NCI-H146 (cell line): ENCODE data around the gene SEC11A.
"Not testable (repeated sequence)": the region's sequence is repeated elsewhere in the genome, so short reads cannot be mapped to it uniquely, and the experiment has no call there.

ENCODE experiments used
- DNase-seq: peaks from one replicate; lab custom pipeline; 2025; lab: John Stamatoyannopoulos, UW

The SEC11A gene

GRCh38 chr15:84681831-84682230, 34.1 kb downstream of the SEC11A start:
- DNase-seq = no peak

DNA sequence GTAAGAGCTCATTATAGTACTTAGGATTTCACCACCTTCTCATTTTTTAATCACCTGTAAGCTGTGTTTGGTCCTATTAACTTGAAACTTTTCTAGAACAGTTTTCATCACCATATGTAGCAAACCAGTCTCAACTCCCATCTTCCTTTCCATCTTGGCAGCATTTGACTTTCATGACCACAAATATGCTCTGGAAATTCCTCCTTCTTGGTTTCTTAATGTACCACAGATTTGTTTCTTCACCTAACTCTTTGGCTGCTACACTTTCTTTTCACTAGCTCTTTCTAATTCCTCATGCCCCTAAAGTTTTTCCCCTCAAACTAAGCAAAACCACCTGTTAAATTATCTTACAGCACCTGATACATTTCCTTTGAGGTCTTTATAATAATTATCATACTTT, 44.7 kb downstream of the SEC11A start:
- no peak for DNase-seq

GRCh38 chr15:84669726-84670125, 46.2 kb downstream of the SEC11A start:
- no peak for DNase-seq

GRCh38 chr15:84668221-84668982, 47.5 kb downstream of the SEC11A start:
- no peak for DNase-seq

DNA sequence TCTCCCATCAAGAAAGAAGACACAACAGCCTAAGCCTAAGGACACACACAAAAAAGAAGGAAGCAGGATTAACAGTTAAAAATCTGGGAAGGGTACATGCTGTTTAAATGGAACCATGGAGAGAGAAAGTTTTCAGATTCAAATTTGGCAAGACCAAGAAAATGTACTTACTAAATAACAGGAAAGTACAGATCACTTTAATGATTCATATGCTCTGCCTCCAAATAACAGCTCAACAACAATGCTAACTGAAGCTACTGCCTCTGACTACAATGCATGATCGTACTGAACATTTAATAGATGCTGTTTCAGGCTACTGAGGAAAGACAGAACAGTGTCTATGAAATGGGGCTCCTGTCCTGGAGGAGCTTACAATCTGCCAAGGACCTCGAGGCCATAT, 49.6 kb downstream of the SEC11A start:
- no peak for DNase-seq

DNA sequence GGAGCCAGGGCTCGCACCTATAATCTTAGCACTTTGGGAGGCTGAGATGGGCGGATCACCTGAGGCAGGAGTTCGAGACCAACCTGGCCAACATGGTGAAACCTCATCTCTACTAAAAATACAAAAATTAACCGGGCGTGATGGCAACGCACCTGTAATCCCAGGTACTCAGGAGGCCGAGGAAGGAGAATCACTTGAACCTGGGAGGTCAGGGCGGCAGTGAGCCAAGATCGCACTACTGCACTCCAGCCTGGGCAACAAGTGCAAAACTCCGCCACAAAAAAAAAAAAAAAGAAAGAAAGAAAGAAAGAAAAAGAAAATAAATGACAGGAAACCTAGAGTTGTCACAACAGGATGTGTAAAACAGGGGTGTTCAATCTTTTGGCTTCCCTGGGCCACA, 54.9 kb downstream of the SEC11A start:
- DNase-seq = no peak

DNA sequence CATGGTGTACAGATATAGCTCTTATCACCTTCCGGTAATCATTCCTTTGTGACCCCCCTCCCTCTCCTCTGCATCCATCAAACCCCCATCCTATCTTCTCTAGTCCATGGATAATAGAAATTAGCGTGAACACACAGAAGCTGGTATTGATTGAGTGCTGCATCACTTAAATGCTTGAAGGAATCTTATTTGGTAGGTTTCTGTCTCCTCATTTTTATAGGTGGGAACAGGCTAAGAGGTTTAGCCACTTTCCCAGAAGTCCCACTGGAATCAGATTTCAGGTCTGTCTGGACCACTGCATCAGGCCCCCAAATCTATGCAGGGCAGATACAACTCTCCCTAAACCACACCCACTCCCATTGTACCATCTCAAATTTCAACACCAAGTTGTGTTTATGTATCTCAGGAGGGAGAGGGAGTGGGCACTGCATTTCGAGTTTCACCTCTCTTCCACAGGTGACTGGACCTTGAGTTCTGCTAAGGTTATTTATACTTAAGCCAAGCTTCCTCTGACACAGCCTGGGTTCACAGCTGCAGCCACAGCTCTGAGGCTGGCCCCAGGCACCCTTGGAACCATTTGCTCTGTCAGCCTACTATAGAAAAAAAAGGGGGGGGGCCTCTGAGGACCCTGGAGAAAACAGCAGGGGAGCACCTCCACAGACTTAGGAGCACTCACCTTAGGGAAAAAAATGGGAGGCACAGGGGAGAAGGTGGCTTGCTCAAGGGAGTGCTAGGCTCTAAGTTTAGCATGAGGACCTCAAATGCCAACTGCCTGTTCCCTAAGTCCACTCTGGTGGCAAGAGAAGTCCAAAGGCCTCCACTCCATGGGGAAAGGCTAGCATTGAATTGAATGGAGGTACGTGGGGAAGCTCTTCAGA, 55.8 kb downstream of the SEC11A start:
- no peak for DNase-seq

DNA sequence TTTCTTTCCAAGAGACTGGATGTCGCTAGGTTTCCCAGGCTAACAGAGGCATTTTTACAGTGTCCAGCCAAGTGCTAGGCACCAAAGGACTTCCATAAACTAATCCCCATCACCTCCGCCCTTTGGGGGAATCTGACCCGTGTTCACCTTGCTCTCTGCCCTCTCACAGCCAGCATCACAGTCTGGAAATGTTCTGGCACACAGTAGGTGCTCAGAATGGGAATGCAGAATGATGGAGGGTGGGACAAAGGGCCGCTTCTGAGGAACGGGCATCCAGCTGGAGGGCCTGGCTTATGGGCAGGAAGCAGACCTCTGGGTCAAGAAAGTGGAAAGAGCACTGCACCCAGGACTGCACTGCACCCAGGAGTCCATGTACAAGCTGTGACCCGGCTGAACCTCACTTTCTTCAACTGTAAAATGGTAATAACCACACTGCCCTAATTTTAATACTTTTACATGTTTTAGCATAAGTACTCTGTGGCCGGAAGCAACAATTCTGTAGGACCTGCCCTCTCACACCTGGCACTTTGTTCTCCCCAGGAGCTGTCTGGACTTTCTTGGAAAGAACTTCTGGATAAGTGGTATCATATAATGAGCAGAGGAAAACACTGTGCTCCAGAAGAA, 57.0 kb downstream of the SEC11A start:
- DNase-seq = no peak

DNA sequence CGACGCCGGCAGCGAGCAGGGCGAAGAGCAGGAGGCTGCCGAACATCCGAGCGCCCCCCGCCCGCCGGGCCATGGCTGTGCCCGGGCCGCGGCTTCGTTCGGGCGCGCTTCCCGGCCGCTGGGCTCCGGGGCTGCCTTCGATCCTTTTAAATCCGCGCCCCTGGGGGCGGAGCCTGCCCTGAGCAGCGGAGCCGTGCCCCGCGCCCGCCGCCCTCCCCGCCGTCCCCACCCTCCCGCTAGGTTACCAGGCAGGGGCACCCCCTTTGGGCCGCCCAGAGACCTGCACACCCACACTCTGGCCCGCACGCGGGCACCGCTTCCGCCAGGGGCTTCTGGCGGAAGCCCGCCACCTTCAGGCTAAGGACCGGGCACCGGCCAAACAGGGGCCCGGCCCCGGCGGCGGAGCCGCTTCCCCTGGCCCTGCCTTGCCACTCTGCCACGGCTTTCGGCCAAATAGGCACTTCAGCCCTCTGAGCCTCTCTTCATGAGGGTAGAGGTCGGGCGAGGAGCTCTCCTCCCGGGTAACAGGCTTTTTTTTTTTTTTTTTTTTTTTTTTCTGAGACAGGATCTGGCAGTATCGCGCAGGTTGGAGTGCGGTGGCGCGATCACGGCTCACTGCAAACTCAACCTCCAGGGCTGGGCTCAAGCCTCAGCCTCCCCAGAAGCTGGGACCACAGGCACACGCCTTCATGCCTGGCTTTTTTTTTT, 57.7 kb downstream of the SEC11A start, which contains the start of gene NMB:
Gene NMB (minus strand): TSS at position 120 of the 708 bp plus-strand sequence. CDS start 47 bp downstream, at position 73.
- peak; percentile 78 for DNase-seq

- DNase-seq = no peak
These were observed 58.2 kb downstream of the SEC11A start for GRCh38 chr15:84657748-84658079.

- no peak for DNase-seq
These were observed 59.0 kb downstream of the SEC11A start for GRCh38 chr15:84656972-84657371.

GRCh38 chr15:84654689-84655453, 61.1 kb downstream of the SEC11A start:
- DNase-seq = peak; percentile 68

GRCh38 chr15:84653910-84654688, 61.8 kb downstream of the SEC11A start, which contains the start of gene WDR73:
WDR73 (minus strand) TSS chr15:84654283; CDS start chr15:84654274, 9 bp downstream.
- peak; percentile 91 for DNase-seq

GRCh38 chr15:84653584-84653909, 62.4 kb downstream of the SEC11A start:
- peak; percentile 33 for DNase-seq

- no peak for DNase-seq
These were observed 66.2 kb downstream of the SEC11A start for GRCh38 chr15:84649706-84650105.

DNA sequence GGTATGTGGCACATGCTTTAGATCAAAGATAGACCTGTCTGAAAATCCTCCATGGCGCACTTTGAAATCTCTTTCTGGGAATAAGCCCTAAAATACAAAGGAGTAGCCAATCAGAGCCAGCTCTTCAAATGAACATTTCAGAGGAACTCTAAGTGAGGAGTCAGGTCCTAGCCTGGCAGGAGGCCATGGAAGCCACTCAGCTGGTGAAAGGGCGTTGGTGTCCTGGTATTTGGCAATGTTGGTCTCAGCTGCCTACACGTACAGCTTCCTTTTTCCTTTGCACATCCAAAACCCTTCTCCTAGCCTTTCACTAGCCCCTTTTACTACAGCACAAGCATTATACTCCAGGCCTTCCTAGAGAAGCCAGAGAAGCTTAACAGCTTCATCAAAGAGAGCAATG, 67.4 kb downstream of the SEC11A start:
- no peak for DNase-seq

- DNase-seq = no peak
These were observed 68.2 kb downstream of the SEC11A start for GRCh38 chr15:84647726-84648125.

GRCh38 chr15:84645997-84646396, 69.9 kb downstream of the SEC11A start:
- no peak for DNase-seq

GRCh38 chr15:84645496-84645895, 70.4 kb downstream of the SEC11A start:
- DNase-seq = no peak

DNA sequence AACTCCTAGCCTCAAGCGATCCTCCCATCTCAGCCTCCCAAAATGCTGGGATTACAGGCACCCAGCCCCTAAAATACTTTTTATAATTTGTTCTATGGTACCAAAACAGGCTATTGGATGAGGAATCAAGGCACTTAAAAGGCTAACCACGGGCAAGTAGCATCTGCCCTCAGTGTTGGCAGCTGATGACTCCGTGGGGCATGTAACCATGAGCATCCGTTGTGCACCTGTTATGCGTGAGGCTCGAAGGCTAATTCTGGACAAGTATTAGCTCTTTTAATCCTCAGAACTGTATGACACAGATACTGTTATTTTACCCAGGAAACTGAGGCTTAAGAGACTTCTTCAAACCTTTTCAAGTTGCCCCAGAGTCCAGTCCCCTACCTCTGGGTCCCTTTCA, 72.1 kb downstream of the SEC11A start:
- DNase-seq = no peak

GRCh38 chr15:84642640-84643039, 73.3 kb downstream of the SEC11A start:
- not testable (repeated sequence) for DNase-seq
